ENCODE results near the gene BMP8B.
"Not testable (repeated sequence)": the region's sequence is repeated elsewhere in the genome, so short reads cannot be mapped to it uniquely, and the experiment has no call there.

- TF ChIP-seq POLR2A (IDR thresholded peaks at IDR 0.05), result not testable (repeated sequence)
- TF ChIP-seq, protein P1, sequence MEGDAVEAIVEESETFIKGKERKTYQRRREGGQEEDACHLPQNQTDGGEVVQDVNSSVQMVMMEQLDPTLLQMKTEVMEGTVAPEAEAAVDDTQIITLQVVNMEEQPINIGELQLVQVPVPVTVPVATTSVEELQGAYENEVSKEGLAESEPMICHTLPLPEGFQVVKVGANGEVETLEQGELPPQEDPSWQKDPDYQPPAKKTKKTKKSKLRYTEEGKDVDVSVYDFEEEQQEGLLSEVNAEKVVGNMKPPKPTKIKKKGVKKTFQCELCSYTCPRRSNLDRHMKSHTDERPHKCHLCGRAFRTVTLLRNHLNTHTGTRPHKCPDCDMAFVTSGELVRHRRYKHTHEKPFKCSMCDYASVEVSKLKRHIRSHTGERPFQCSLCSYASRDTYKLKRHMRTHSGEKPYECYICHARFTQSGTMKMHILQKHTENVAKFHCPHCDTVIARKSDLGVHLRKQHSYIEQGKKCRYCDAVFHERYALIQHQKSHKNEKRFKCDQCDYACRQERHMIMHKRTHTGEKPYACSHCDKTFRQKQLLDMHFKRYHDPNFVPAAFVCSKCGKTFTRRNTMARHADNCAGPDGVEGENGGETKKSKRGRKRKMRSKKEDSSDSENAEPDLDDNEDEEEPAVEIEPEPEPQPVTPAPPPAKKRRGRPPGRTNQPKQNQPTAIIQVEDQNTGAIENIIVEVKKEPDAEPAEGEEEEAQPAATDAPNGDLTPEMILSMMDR (IDR thresholded peaks at IDR 0.05), result not testable (repeated sequence)
Measured at GRCh38 chr1:39764512-39764911, 24.2 kb downstream of the BMP8B start.
